Activated CD8-positive, alpha-beta memory T cell treated with anti-CD3 and anti-CD28 coated beads, Interleukin-2, amount 50 U/mL, for 48 hours (primary cell): ENCODE measurements around the gene DOP1A.

Experiments
- DNase-seq: peaks from one replicate; pipeline ENCODE4 v3.0.0-alpha.2; 2020

Gene DOP1A

GRCh38 chr6:83083476-83083875, 16.0 kb downstream of the DOP1A start:
- DNase-seq: no peak

- DNase-seq: no peak
Observed at GRCh38 chr6:83086751-83087150, 19.3 kb downstream of the DOP1A start.

GRCh38 chr6:83092756-83093399, 25.4 kb downstream of the DOP1A start:
- DNase-seq: no peak

- no peak for DNase-seq
Observed at GRCh38 chr6:83096791-83097190, 29.3 kb downstream of the DOP1A start.

GRCh38 chr6:83097204-83097603, 29.7 kb downstream of the DOP1A start:
- no peak for DNase-seq

- DNase-seq: no peak
Observed at GRCh38 chr6:83097675-83098074, 30.2 kb downstream of the DOP1A start.

GRCh38 chr6:83098589-83098988, 31.1 kb downstream of the DOP1A start:
- no peak for DNase-seq

- no peak for DNase-seq
Observed at GRCh38 chr6:83108378-83108777, 40.9 kb downstream of the DOP1A start.

GRCh38 chr6:83113258-83113657, 45.8 kb downstream of the DOP1A start:
- DNase-seq: no peak

- DNase-seq: no peak
Observed at GRCh38 chr6:83114164-83114563, 46.7 kb downstream of the DOP1A start.

GRCh38 chr6:83117802-83118201, 50.3 kb downstream of the DOP1A start:
- no peak for DNase-seq

- DNase-seq: no peak
Observed at GRCh38 chr6:83119742-83120300, 52.4 kb downstream of the DOP1A start.

- no peak for DNase-seq
Observed at GRCh38 chr6:83124553-83124952, 57.1 kb downstream of the DOP1A start.

GRCh38 chr6:83125425-83125824, 58.0 kb downstream of the DOP1A start:
- no peak for DNase-seq

GRCh38 chr6:83126223-83126622, 58.8 kb downstream of the DOP1A start:
- no peak for DNase-seq

GRCh38 chr6:83126807-83127206, 59.3 kb downstream of the DOP1A start:
- DNase-seq: no peak

- DNase-seq: no peak
Observed at GRCh38 chr6:83127258-83127657, 59.8 kb downstream of the DOP1A start.

- DNase-seq: no peak
Observed at GRCh38 chr6:83127976-83128375, 60.5 kb downstream of the DOP1A start.

GRCh38 chr6:83132121-83132520, 64.7 kb downstream of the DOP1A start:
- DNase-seq: no peak

GRCh38 chr6:83138118-83138722, 70.7 kb downstream of the DOP1A start:
- no peak for DNase-seq

- DNase-seq: no peak
Observed at GRCh38 chr6:83138758-83139157, 71.3 kb downstream of the DOP1A start.

- DNase-seq: no peak
Observed at GRCh38 chr6:83151114-83151513, 83.6 kb downstream of the DOP1A start.

- DNase-seq: no peak
Observed at GRCh38 chr6:83152913-83153312, 85.4 kb downstream of the DOP1A start.

GRCh38 chr6:83153883-83154521, 86.5 kb downstream of the DOP1A start:
- DNase-seq: no peak
